Prostate gland (tissue), 2 donors: Measurements from ENCODE around the gene LARGE1.

Experiments used
- POLR2A ChIP-seq: fragments of 450-650 bp; IDR thresholded peaks from one replicate; pipeline ENCODE4 v1.6.1; 2016; ENCODE audit warnings: antibody characterized with exemption, mild to moderate bottlenecking
- TF ChIP-seq, protein P1 (sequence below), 4 experiments: fragments of 200-600 bp in 2 of 4; fragments of 450-650 bp in 2 of 4; sonication (generic) in 2 of 4; IDR thresholded peaks; 1 replicate in 3 of 4; 2 replicates in 1 of 4; pipeline ENCODE4 v1.5.1; 2016 to 2019; ENCODE audit warnings: antibody characterized with exemption in 4 of 4, mild to moderate bottlenecking in 2 of 4, moderate library complexity in 2 of 4

DNA sequence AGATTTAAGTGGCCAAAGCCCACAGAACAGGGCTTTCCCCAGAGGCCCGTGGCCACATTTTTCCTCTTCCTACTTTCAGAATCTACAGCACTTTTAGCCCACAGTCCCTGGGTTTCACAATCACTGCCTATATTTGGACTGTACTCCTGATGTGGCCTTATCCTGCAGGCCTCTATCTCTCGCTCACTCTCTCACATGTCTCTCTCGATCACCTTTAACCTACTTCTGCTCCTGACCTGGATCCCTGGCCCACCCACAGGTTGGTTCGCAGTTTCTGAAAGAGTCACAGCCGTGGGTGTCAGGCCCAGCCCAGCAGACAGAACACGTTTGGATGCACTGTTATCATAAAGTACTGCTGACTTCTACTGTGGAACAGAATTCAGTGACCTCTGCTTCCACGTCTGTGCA is 55.5 kb downstream of the LARGE1 start:
- TF ChIP-seq, protein P1, sequence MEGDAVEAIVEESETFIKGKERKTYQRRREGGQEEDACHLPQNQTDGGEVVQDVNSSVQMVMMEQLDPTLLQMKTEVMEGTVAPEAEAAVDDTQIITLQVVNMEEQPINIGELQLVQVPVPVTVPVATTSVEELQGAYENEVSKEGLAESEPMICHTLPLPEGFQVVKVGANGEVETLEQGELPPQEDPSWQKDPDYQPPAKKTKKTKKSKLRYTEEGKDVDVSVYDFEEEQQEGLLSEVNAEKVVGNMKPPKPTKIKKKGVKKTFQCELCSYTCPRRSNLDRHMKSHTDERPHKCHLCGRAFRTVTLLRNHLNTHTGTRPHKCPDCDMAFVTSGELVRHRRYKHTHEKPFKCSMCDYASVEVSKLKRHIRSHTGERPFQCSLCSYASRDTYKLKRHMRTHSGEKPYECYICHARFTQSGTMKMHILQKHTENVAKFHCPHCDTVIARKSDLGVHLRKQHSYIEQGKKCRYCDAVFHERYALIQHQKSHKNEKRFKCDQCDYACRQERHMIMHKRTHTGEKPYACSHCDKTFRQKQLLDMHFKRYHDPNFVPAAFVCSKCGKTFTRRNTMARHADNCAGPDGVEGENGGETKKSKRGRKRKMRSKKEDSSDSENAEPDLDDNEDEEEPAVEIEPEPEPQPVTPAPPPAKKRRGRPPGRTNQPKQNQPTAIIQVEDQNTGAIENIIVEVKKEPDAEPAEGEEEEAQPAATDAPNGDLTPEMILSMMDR (IDR thresholded peaks at IDR 0.05), result no peak
- no peak for TF ChIP-seq POLR2A
